DMS153 treated with DMSO at 0.1 percent for 48 hours (cell line): ENCODE measurements around the gene RNF182.
"Not testable (repeated sequence)": the region's sequence is repeated elsewhere in the genome, so short reads cannot be mapped to it uniquely, and the experiment has no call there.

Experiments used
- DNase-seq: peaks from one replicate; lab custom pipeline; 2025; ENCODE audit not compliant: unreplicated experiment; lab: John Stamatoyannopoulos, UW

The RNF182 gene

GRCh38 chr6:13998356-13998755, 73.6 kb downstream of the RNF182 start:
- DNase-seq: no peak

DNA sequence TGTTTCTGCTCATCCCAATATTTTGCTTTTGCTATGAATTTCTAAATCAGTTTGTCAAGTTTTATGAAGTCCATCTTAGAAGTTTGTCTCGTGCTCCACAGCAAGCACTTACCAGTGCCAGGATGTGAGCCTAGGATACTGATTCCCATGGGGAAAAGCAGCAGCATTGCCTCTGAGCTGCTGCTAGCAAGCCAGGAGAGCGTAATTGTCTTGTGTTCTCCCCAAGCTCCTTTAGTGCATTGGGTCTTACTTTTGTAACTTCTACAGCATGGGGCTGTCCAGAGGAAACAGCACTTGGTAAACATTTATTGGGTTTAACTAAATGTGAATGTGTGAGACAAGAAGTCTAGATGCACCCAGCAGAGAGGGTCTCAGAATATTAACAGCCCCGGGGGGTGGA, 76.1 kb downstream of the RNF182 start:
- no peak for DNase-seq

- no peak for DNase-seq
These were observed 76.7 kb downstream of the RNF182 start for GRCh38 chr6:14001329-14002012.

GRCh38 chr6:14002176-14002947, 77.6 kb downstream of the RNF182 start:
- DNase-seq: no peak

DNA sequence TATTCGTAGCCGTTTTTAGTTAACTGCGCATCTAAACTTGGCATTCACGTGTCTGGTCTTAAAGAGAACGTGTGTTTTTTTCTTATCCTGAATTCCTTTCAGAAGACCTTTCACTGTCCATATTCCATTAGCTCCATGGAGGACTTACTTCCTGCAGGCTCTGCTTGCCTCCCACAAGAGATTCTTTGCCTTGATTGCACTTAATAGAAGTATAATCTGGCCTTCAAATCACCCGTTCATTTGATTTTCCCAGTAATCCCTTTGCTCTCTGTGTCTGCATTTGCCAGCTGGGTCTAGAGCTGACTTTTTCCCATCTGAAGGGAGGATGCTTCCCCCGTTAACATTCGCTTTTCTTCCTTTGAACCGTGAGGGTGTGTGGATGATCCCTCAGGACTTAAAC, 79.5 kb downstream of the RNF182 start:
- no peak for DNase-seq

DNA sequence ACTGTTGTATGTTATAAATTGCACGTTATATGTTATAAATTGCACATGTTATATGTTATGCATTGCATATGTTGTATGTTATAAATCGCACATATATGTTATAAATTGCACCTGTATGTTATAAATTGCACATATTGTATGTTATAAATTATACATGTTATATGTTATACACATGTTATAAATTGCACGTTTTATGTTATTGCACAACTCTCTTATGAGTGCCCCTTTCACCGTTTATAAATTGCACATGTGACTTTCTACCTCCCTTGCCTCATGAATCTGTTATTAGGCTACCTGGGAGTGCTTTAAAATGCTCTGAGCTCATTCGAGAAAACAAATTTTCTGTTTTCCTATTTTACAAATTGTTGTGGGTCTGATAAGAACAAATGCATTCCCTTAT, 84.1 kb downstream of the RNF182 start:
- no peak for DNase-seq

GRCh38 chr6:14009431-14009830, 84.7 kb downstream of the RNF182 start:
- DNase-seq: no peak

GRCh38 chr6:14010275-14010674, 85.5 kb downstream of the RNF182 start:
- no peak for DNase-seq

DNA sequence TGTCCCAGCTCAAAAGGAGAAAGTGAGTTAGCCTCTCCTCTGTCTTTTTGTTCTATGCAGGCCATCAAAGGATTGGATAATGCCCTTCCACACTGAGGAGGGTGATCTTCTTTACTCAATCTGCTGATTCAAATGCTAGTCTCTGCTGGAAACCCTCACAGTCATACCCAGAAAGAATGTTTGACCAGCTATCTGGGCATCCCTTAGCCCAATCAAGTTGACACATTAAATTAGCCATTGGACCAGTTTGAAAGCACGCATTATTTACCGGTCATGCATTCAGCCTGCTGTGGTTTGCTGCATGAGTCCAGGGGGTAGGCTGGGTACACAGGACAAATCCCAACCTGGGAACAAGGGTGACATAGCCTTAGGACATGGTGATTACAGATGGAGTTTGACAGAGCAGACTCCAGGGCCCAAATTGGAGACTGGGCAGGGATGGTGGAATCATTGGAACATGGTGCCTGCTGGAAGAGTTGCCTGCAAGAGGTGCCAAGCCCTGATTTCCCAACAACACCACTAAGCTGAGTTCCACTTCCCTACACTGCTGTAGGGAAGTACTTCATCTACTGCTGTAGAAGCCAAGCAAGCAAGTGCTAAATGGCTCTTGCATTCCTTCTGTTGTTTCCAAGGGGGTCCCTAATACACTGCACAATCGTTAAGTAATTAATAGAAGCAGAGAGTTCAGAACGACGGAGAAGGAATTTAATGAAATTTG, 87.7 kb downstream of the RNF182 start:
- no peak for DNase-seq

- no peak for DNase-seq
These were observed 91.2 kb downstream of the RNF182 start for GRCh38 chr6:14015964-14016363.

DNA sequence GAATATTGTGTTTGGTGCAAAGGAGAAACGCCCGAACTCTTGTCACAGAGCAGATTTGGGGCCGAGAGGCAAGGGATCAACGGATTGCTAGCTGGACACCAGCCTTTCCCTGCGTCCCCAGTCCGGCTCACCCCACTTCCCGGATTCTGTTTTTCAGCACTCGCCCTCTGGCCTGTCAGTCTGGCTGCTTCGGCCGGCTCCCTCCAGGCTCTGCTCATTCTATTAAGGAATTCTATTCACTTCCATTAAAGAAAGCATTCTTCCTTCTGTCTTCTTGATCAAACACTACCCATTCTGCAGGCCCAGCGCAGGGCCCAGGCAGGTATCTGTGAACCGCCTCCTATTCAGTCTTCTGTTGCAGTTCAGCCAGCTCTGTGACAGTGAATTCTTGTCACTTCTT, 91.7 kb downstream of the RNF182 start:
- DNase-seq: no peak

GRCh38 chr6:14016935-14017625, 92.3 kb downstream of the RNF182 start:
- DNase-seq: no peak

- no peak for DNase-seq
These were observed 93.1 kb downstream of the RNF182 start for GRCh38 chr6:14017626-14018475.

GRCh38 chr6:14018559-14018958, 93.8 kb downstream of the RNF182 start:
- DNase-seq: not testable (repeated sequence)

DNA sequence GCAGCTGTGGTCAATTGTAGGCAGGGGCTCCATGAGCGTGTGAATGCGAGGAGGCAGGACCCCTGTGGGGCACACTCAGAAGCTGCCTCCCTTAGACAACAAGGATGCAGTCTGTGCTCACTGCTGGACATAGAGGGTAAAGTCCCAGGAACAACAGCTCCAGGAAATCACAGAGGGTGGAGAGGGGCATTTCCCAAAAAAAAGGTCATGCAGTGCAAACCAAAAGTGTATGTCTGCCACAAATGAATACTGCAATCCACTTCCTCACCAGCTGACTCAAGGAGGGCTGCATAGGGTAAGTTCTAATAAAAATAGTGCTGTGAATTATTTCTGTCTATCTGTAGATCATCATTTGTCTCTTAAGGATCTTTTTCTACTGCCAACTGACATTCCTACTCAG, 95.8 kb downstream of the RNF182 start:
- no peak for DNase-seq

DNA sequence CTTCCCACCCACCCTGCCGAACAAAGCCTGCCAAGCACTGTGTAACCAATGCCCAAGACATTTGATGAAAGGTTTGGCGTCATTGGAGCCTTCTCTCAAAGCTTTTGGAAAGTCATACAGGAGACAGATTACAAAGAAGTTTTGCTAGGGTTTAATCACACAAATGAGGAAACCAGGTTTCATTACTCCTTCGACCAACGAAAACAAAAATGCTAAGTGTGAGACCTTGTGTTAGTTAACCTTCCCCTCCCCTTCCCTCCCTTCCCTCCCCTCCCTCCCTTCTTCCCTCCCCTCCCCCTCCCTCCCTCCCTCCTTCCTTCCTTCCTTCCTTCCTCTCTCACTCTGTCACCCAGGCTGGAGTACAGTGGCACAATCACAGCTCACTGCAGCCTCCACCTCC, 96.7 kb downstream of the RNF182 start:
- no peak for DNase-seq

DNA sequence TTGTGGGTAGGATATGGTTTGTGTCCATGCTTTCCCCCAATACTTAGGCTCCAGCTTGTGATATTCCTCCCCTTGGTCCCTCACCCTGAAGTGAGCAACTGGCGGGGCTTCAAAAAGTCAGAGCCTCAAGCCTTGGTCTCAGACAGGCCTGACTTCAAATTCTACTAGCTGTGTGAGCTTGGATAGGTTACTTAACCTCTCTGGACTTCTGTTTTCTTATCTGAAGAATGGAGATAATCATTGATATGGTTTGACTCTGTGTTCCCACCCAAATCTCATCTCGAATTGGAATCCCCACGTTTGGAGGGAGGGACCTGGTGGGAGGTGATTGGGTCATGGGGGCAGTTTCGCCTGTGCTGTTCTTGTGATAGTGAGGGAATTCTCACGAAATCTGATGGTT, 97.9 kb downstream of the RNF182 start:
- no peak for DNase-seq

- DNase-seq: no peak
These were observed 99.1 kb downstream of the RNF182 start for GRCh38 chr6:14023855-14024254.

DNA sequence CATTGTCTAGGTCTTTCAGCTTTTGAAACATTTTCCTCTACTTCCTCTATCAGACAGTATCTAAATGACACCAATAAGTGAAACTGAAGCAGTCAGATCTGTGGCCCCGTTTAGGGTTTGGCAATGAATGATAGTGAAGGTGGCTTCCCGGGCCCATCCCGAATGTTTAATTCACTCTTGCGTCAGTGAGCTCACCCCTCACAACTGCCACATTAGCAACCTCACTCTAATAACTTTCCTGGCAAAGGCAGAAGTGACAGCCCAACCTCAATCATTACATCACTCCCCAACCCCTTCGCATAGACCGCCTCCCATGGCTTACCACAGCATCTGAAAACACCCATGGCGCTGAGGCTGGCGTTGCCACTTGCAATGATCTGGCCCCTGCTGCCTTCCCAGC, 100.4 kb downstream of the RNF182 start:
- no peak for DNase-seq

DNA sequence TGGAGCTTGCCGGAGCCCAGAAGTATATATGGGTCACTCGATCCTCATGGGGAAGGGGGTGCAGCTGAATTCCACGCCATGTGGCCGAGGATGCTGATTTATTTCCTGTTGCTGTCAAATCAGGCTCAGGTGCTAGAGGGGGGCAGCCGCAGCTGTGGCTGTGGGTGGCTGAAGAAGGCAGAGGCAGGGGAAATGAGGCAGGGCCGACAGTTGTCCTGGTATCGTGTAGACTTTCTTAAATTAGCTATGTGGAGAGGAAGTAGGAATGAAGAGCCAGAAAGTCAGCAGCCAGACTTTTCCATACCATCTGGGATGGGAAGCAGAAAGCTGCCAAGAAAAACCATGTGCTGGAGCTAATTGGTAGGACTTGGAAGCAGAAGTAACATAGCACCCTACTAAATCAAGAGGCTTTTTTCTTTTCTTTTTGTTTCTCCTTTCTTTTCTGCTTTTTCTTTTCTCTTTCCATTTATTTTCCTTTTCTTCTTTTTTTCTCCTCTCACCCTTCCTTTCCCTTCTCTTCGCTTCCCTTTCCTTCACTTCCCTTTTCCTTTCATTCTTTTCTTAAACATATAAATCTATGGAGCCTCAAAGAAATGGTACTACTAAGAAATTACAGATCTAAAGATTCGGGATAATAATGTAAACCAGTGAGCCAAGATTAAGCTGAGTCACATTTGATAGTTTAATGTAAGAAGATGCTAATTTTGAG, 102.2 kb downstream of the RNF182 start:
- no peak for DNase-seq
